NCI-H1436 (cell line): ENCODE results near the gene GSTT4.
"Not testable (repeated sequence)": the region's sequence is repeated elsewhere in the genome, so short reads cannot be mapped to it uniquely, and the experiment has no call there.

Experiments
- DNase-seq: peaks from one replicate; lab custom pipeline; 2025; lab: John Stamatoyannopoulos, UW

The GSTT4 gene

GRCh38 chr22:24024354-24024753 is 19.1 kb upstream of the GSTT4 start:
- DNase-seq = no peak

GRCh38 chr22:24023204-24023789 is 18.0 kb upstream of the GSTT4 start:
- no peak for DNase-seq

- DNase-seq = no peak
These were observed 16.1 kb upstream of the GSTT4 start for GRCh38 chr22:24021304-24021703.

- no peak for DNase-seq
These were observed 10.9 kb upstream of the GSTT4 start for GRCh38 chr22:24016156-24016555.

GRCh38 chr22:24011735-24012068 is 6.4 kb upstream of the GSTT4 start:
- no peak for DNase-seq

GRCh38 chr22:24010018-24010391 is 4.8 kb upstream of the GSTT4 start:
- DNase-seq = no peak

GRCh38 chr22:24009227-24010017 is 4.2 kb upstream of the GSTT4 start:
- DNase-seq = no peak

- no peak for DNase-seq
These were observed 3.4 kb upstream of the GSTT4 start for GRCh38 chr22:24008381-24009226.

- DNase-seq = no peak
These were observed 2.7 kb upstream of the GSTT4 start for GRCh38 chr22:24008022-24008283.

- no peak for DNase-seq
These were observed 2.2 kb upstream of the GSTT4 start for GRCh38 chr22:24007253-24008021.

- no peak for DNase-seq
These were observed 1.6 kb upstream of the GSTT4 start for GRCh38 chr22:24006914-24007214.

GRCh38 chr22:24006207-24006913 is 1.1 kb upstream of the GSTT4 start:
- no peak for DNase-seq

- no peak for DNase-seq
These were observed 1.4 kb downstream of the GSTT4 start for GRCh38 chr22:24003887-24004286.

GRCh38 chr22:24002851-24003250 is 2.4 kb downstream of the GSTT4 start:
- DNase-seq = no peak

- no peak for DNase-seq
These were observed 3.0 kb downstream of the GSTT4 start for GRCh38 chr22:24002272-24002671.

- no peak for DNase-seq
These were observed 3.9 kb downstream of the GSTT4 start for GRCh38 chr22:24001314-24001713.

GRCh38 chr22:23999779-24000178 is 5.5 kb downstream of the GSTT4 start:
- not testable (repeated sequence) for DNase-seq

- no peak for DNase-seq
These were observed 8.2 kb downstream of the GSTT4 start for GRCh38 chr22:23997092-23997491.

GRCh38 chr22:23993581-23994177 is 11.6 kb downstream of the GSTT4 start:
- DNase-seq = not testable (repeated sequence)

- DNase-seq = not testable (repeated sequence)
These were observed 12.2 kb downstream of the GSTT4 start for GRCh38 chr22:23993080-23993479.

GRCh38 chr22:23989583-23990244 is 15.5 kb downstream of the GSTT4 start:
- not testable (repeated sequence) for DNase-seq
